HepG2 (cell line): ENCODE results near the gene SNX15. TPM values are rescaled to one million over a fixed set of nuclear protein-coding genes. Genes with fewer than 3 reads are reported as not detected.

Experiments
- GFI1 ChIP-seq: sonication (generic); formaldehyde crosslinking; IDR thresholded peaks from 2 replicates; pipeline ENCODE4 v1.5.0; 2020; ENCODE audit warnings: missing genetic modification reagents, mild to moderate bottlenecking, borderline replicate concordance
- KLF12 ChIP-seq: sonication (generic); formaldehyde crosslinking; IDR thresholded peaks from 2 replicates; pipeline ENCODE4 v1.4.0; 2020; ENCODE audit warnings: missing genetic modification reagents, borderline replicate concordance
- MAF1 ChIP-seq: sonication (generic); formaldehyde crosslinking; IDR thresholded peaks from 2 replicates; pipeline ENCODE4 v1.5.0; 2020; ENCODE audit warnings: missing genetic modification reagents, borderline replicate concordance
- SMARCC2 ChIP-seq: fragments of 450-650 bp; IDR thresholded peaks from 2 replicates; pipeline ENCODE4 v1.6.1; 2017; ENCODE audit warnings: antibody characterized with exemption, mild to moderate bottlenecking
- SMARCE1 ChIP-seq: fragments of 450-650 bp; IDR thresholded peaks from 2 replicates; pipeline ENCODE4 v1.6.1; 2017; ENCODE audit warnings: borderline replicate concordance
- TAF15 ChIP-seq: fragments of 200-400 bp; formaldehyde crosslinking; IDR thresholded peaks from one replicate; pipeline ENCODE4 v1.6.1; 2018; ENCODE audit warnings: mild to moderate bottlenecking, low read depth, low read length; ENCODE audit not compliant: poor library complexity, severe bottlenecking
- ZFP36L1 ChIP-seq: sonication (generic); formaldehyde crosslinking; IDR thresholded peaks from 2 replicates; pipeline ENCODE4 v1.8.0; 2022; ENCODE audit warnings: mild to moderate bottlenecking, missing genetic modification reagents, moderate library complexity
- ZFP62 ChIP-seq: sonication (generic); formaldehyde crosslinking; IDR thresholded peaks from 2 replicates; pipeline ENCODE4 v1.4.0; 2020; ENCODE audit warnings: missing genetic modification reagents
- ZNF296 ChIP-seq: sonication (generic); formaldehyde crosslinking; conservative IDR thresholded peaks from 2 replicates; pipeline ENCODE4 v1.5.0; 2020; ENCODE audit warnings: mild to moderate bottlenecking, missing genetic modification reagents
- ZNF451 ChIP-seq: sonication (generic); formaldehyde crosslinking; IDR thresholded peaks from 2 replicates; pipeline ENCODE4 v1.5.0; 2020; ENCODE audit warnings: mild to moderate bottlenecking, missing genetic modification reagents
- ZSCAN29 ChIP-seq: sonication (generic); formaldehyde crosslinking; conservative IDR thresholded peaks from 2 replicates; pipeline ENCODE4 v1.4.0; 2020; ENCODE audit warnings: mild to moderate bottlenecking, missing genetic modification reagents
- polyA plus RNA-seq, 8 experiments: library from polyadenylated mRNA; depleted of rRNA in 3 of 8; stranded (reverse) in 7 of 8; unstranded in 1 of 8; fragments of >200 nt; fragmentation: Illumina TruSeq in 4 of 8; extraction: Trizol in 4 of 8; gene quantifications; 2 replicates each; pipeline versions ENCODE4 v1.2.1 to v1.2.3, GENCODE V29; 2011 to 2016; ENCODE audit warnings: low read depth in 4 of 8, missing spikeins in 1 of 8, mixed read lengths in 1 of 8; ENCODE audit not compliant: insufficient read depth in 1 of 8
- total RNA-seq, 5 experiments: library from RNA; depleted of rRNA; stranded (reverse); fragments of >200 nt; fragmentation: Illumina TruSeq; extraction: Trizol; gene quantifications; 2 replicates each; pipeline ENCODE4 v1.2.3, GENCODE V29; 2016; ENCODE audit warnings: low read depth in 1 of 5
- TF ChIP-seq, protein P1 (sequence below): sonication (generic); formaldehyde crosslinking; IDR thresholded peaks from 2 replicates; pipeline ENCODE4 v1.4.0; 2020; ENCODE audit warnings: missing genetic modification reagents, low read depth, mild to moderate bottlenecking, borderline replicate concordance
- TF ChIP-seq, protein P2 (sequence below), 2 experiments: sonication (generic) in 1 of 2; formaldehyde crosslinking in 1 of 2; IDR thresholded peaks; 2 replicates each; pipeline versions ENCODE4 v1.6.1 to v1.9.0; 2014 to 2022; ENCODE audit warnings: antibody characterized with exemption in 1 of 2, borderline replicate concordance in 1 of 2, inconsistent platforms in 1 of 2, low read depth in 1 of 2, missing genetic modification reagents in 1 of 2
- TF ChIP-seq, protein P3 (sequence below): sonication (generic); formaldehyde crosslinking; IDR thresholded peaks from 2 replicates; pipeline ENCODE4 v1.8.0; 2022; ENCODE audit warnings: low read depth, missing genetic modification reagents
- TF ChIP-seq, protein P4 (sequence below): sonication (generic); formaldehyde crosslinking; IDR thresholded peaks from 2 replicates; pipeline ENCODE4 v1.4.0; 2020; ENCODE audit warnings: missing genetic modification reagents, borderline replicate concordance
- TF ChIP-seq, protein P5 (sequence below): sonication (generic); formaldehyde crosslinking; IDR thresholded peaks from 2 replicates; pipeline ENCODE4 v1.4.0; 2020; ENCODE audit warnings: mild to moderate bottlenecking, missing genetic modification reagents

SNX15 gene
- total and polyA plus RNA-seq, 2 of the 13 experiments (the other 11 are each of a cell fraction or from before 2014, with no cell fraction given): 19.1 to 22.6 TPM

- TF ChIP-seq, protein P1, sequence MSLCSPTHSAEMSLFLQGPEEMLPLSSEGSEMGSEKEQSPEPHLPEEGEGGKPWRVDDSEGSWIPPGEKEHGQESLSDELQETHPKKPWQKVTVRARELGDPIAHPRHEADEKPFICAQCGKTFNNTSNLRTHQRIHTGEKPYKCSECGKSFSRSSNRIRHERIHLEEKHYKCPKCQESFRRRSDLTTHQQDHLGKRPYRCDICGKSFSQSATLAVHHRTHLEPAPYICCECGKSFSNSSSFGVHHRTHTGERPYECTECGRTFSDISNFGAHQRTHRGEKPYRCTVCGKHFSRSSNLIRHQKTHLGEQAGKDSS (CRISPR knock-in tag): no peak
- TF ChIP-seq ZNF451 (CRISPR knock-in tag) (no peak), TAF15 (no peak), KLF12 (CRISPR knock-in tag) (no peak), ZFP36L1 (CRISPR knock-in tag) (no peak; the same call in 1 of the 2 replicates), ZFP62 (CRISPR knock-in tag) (no peak), SMARCC2 (no peak), ZSCAN29 (CRISPR knock-in tag) (no peak), MAF1 (no peak), GFI1 (CRISPR knock-in tag) (no peak), ZNF296 (no peak), SMARCE1 (no peak)
- TF ChIP-seq, protein P2, sequence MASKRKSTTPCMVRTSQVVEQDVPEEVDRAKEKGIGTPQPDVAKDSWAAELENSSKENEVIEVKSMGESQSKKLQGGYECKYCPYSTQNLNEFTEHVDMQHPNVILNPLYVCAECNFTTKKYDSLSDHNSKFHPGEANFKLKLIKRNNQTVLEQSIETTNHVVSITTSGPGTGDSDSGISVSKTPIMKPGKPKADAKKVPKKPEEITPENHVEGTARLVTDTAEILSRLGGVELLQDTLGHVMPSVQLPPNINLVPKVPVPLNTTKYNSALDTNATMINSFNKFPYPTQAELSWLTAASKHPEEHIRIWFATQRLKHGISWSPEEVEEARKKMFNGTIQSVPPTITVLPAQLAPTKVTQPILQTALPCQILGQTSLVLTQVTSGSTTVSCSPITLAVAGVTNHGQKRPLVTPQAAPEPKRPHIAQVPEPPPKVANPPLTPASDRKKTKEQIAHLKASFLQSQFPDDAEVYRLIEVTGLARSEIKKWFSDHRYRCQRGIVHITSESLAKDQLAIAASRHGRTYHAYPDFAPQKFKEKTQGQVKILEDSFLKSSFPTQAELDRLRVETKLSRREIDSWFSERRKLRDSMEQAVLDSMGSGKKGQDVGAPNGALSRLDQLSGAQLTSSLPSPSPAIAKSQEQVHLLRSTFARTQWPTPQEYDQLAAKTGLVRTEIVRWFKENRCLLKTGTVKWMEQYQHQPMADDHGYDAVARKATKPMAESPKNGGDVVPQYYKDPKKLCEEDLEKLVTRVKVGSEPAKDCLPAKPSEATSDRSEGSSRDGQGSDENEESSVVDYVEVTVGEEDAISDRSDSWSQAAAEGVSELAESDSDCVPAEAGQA (IDR thresholded peaks at IDR 0.05; ENCODE audit: low read depth): no peak
- TF ChIP-seq, protein P2 (CRISPR knock-in tag; IDR thresholded peaks at IDR 0.05; ENCODE audit: borderline replicate concordance): no peak
- TF ChIP-seq, protein P3, sequence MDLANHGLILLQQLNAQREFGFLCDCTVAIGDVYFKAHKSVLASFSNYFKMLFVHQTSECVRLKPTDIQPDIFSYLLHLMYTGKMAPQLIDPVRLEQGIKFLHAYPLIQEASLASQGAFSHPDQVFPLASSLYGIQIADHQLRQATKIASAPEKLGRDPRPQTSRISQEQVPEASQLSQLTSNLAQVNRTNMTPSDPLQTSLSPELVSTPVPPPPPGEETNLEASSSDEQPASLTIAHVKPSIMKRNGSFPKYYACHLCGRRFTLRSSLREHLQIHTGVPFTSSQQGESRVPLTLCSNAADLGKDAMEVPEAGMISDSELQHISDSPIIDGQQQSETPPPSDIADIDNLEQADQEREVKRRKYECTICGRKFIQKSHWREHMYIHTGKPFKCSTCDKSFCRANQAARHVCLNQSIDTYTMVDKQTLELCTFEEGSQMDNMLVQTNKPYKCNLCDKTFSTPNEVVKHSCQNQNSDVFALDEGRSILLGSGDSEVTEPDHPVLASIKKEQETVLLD: no peak
- TF ChIP-seq, protein P4, sequence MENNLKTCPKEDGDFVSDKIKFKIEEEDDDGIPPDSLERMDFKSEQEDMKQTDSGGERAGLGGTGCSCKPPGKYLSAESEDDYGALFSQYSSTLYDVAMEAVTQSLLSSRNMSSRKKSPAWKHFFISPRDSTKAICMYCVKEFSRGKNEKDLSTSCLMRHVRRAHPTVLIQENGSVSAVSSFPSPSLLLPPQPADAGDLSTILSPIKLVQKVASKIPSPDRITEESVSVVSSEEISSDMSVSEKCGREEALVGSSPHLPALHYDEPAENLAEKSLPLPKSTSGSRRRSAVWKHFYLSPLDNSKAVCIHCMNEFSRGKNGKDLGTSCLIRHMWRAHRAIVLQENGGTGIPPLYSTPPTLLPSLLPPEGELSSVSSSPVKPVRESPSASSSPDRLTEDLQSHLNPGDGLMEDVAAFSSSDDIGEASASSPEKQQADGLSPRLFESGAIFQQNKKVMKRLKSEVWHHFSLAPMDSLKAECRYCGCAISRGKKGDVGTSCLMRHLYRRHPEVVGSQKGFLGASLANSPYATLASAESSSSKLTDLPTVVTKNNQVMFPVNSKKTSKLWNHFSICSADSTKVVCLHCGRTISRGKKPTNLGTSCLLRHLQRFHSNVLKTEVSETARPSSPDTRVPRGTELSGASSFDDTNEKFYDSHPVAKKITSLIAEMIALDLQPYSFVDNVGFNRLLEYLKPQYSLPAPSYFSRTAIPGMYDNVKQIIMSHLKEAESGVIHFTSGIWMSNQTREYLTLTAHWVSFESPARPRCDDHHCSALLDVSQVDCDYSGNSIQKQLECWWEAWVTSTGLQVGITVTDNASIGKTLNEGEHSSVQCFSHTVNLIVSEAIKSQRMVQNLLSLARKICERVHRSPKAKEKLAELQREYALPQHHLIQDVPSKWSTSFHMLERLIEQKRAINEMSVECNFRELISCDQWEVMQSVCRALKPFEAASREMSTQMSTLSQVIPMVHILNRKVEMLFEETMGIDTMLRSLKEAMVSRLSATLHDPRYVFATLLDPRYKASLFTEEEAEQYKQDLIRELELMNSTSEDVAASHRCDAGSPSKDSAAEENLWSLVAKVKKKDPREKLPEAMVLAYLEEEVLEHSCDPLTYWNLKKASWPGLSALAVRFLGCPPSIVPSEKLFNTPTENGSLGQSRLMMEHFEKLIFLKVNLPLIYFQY (CRISPR knock-in tag): no peak
- TF ChIP-seq, protein P5, sequence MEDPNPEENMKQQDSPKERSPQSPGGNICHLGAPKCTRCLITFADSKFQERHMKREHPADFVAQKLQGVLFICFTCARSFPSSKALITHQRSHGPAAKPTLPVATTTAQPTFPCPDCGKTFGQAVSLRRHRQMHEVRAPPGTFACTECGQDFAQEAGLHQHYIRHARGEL (CRISPR knock-in tag): no peak
Observed at GRCh38 chr11:65013130-65013887, 13.9 kb upstream of the SNX15 start (continued).
